ENCODE data around the gene UBE2B. TPM values are rescaled to one million over a fixed set of nuclear protein-coding genes. Genes with fewer than 3 reads are reported as not detected.
A peak's percentile ranks its signal among the peaks of the same experiment; 100 is the strongest.

UBE2B gene
- total RNA-seq, 4 donors from 2014 or later: 20.9 to 50.0 (median 41.7) TPM

GRCh38 chr5:134439210-134439654 lies 67.9 kb downstream of the UBE2B start:
- Histone ChIP-seq H3K4me3 (no peak overlapping the region), H3K36me3 (no peaks in the 10 kb centered on the region), H3K4me1 (peaks cover 27 to 46% (median 36%) of the 10 kb centered on the region in 3 donors), H3K9me3 (no peaks in the 10 kb centered on the region), H3K27ac (peak overlapping the region; percentile 40 to 89 (median 74)), H3K27me3 (no peaks in the 10 kb centered on the region)
- intact Hi-C loops (cut with DNase I): no loop called here
- 11 to 18% methylated on average over 4 to 6 of the region's 7 CpGs for WGBS, 2 donors
- TF ChIP-seq CTCF (IDR thresholded peaks at IDR 0.05) (no peak), POLR2A (IDR thresholded peaks at IDR 0.05) (no peak)
- DNase-seq: peak; percentile 30

- no peak overlapping the region for H3K4me3 ChIP-seq
- no peaks in the 10 kb centered on the region for H3K36me3 ChIP-seq
- H3K27me3 ChIP-seq: no peaks in the 10 kb centered on the region
- intact Hi-C loops (cut with DNase I): no loop called here
- no peak for DNase-seq
- 31 to 57% methylated on average over 3 of the region's 3 CpGs for WGBS, 2 donors
- peaks cover 27 to 46% (median 36%) of the 10 kb centered on the region in 3 donors for H3K4me1 ChIP-seq
- no peak overlapping the region for H3K27ac ChIP-seq
- H3K9me3 ChIP-seq: no peaks in the 10 kb centered on the region
- TF ChIP-seq POLR2A (IDR thresholded peaks at IDR 0.05): no peak
- TF ChIP-seq CTCF (IDR thresholded peaks at IDR 0.05): no peak
Measured at GRCh38 chr5:134440201-134440755, 68.9 kb downstream of the UBE2B start.

Other genes starting within 250 kb of the UBE2B start
- 100 to 1,000 TPM; 159 to 260 (median 208) TPM for gene SKP1, start 194.6 kb upstream of the UBE2B start, total RNA-seq
- 100 to 1,000 TPM; 129 to 306 (median 215) TPM for gene PPP2CA, start 145.5 kb upstream of the UBE2B start, total RNA-seq
- 1 to 10 TPM in 1 of 4 donors, under 1 TPM in 1, not detected in 2; 0.57 to 6.3 TPM for gene CDKL3, start 4.4 kb upstream of the UBE2B start, total RNA-seq
- gene CDKN2AIPNL, start 40.3 kb downstream of the UBE2B start, total RNA-seq: 10 to 100 TPM in 3 of 4 donors, 1 to 10 TPM in 1; 6.9 to 28.3 (median 13.2) TPM
- 10 to 100 TPM in 3 of 4 donors, 1 to 10 TPM in 1; 9.1 to 32.8 (median 14.9) TPM for gene JADE2, start 154.1 kb downstream of the UBE2B start, total RNA-seq